Measurements from ENCODE around the gene SRRM4.
A peak's percentile ranks its signal among the peaks of the same experiment; 100 is the strongest.
"Not testable (repeated sequence)": the region's sequence is repeated elsewhere in the genome, so short reads cannot be mapped to it uniquely, and the experiment has no call there.

SRRM4 gene

GRCh38 chr12:118981285-118982211 is at the start of gene SRRM4:
Gene SRRM4, plus strand, starts transcription at chr12:118981541. Its CDS starts 342 bp downstream, at chr12:118981883.
- peak; percentile 75 for DNase-seq

GRCh38 chr12:118946256-118946655 is 35.1 kb upstream of the SRRM4 start:
- DNase-seq: no peak

GRCh38 chr12:118958520-118958919 is 22.8 kb upstream of the SRRM4 start:
- DNase-seq: no peak

GRCh38 chr12:118959348-118959747 is 22.0 kb upstream of the SRRM4 start:
- no peak for DNase-seq

- no peak for DNase-seq
Observed at GRCh38 chr12:118959985-118960560, 21.3 kb upstream of the SRRM4 start.

- DNase-seq: no peak
Observed at GRCh38 chr12:118960865-118961264, 20.5 kb upstream of the SRRM4 start.

- DNase-seq: no peak
Observed at GRCh38 chr12:118964988-118965387, 16.4 kb upstream of the SRRM4 start.

- DNase-seq: no peak
Observed at GRCh38 chr12:118970856-118971255, 10.5 kb upstream of the SRRM4 start.

GRCh38 chr12:118972982-118973381 is 8.4 kb upstream of the SRRM4 start:
- no peak for DNase-seq

GRCh38 chr12:118979763-118980406 is 1.5 kb upstream of the SRRM4 start:
- peak; percentile 86 for DNase-seq

GRCh38 chr12:118980407-118981014 is 830 bp upstream of the SRRM4 start:
- no peak for DNase-seq

- DNase-seq: no peak
Observed at GRCh38 chr12:118982302-118982701, 961 bp downstream of the SRRM4 start.

GRCh38 chr12:118982984-118983761 is 1.8 kb downstream of the SRRM4 start:
- no peak for DNase-seq

GRCh38 chr12:118984161-118984943 is 3.0 kb downstream of the SRRM4 start:
- peak; percentile 51 for DNase-seq

GRCh38 chr12:118986050-118986449 is 4.7 kb downstream of the SRRM4 start:
- no peak for DNase-seq

GRCh38 chr12:118999107-118999506 is 17.8 kb downstream of the SRRM4 start:
- no peak for DNase-seq

- DNase-seq: no peak
Observed at GRCh38 chr12:119005085-119005484, 23.7 kb downstream of the SRRM4 start.

GRCh38 chr12:119005913-119006312 is 24.6 kb downstream of the SRRM4 start:
- DNase-seq: no peak

- no peak for DNase-seq
Observed at GRCh38 chr12:119006746-119007145, 25.4 kb downstream of the SRRM4 start.

GRCh38 chr12:119008273-119008672 is 26.9 kb downstream of the SRRM4 start:
- DNase-seq: not testable (repeated sequence)

GRCh38 chr12:119008691-119009221 is 27.4 kb downstream of the SRRM4 start:
- DNase-seq: no peak

All from NCI-H2029 treated with DMSO at 0.1 percent for 48 hours (cell line).